K562 (cell line): ENCODE measurements around the gene DDX41. TPM values are rescaled to one million over a fixed set of nuclear protein-coding genes. Genes with fewer than 3 reads are reported as not detected.

Experiments used
- ATF7 ChIP-seq: fragments of 450-650 bp; IDR thresholded peaks from 2 replicates; pipeline ENCODE4 v1.7.1; 2014; ENCODE audit warnings: mild to moderate bottlenecking, moderate library complexity
- FOXM1 ChIP-seq, 2 experiments: fragments of 450-650 bp in 1 of 2; sonication (generic) in 1 of 2; formaldehyde crosslinking in 1 of 2; IDR thresholded peaks; 2 replicates each; pipeline versions ENCODE4 v1.6.1 to v1.9.0; 2017 to 2022; ENCODE audit warnings: low read depth in 2 of 2, mild to moderate bottlenecking in 2 of 2, missing genetic modification reagents in 1 of 2, moderate library complexity in 1 of 2
- GTF2E2 ChIP-seq: fragments of 200-800 bp; sonication (Bioruptor generic); IDR thresholded peaks from 2 replicates; pipeline ENCODE4 v1.6.1; 2016; ENCODE audit warnings: missing genetic modification characterization, missing compliant biosample characterization
- PHB2 ChIP-seq: fragments of 450-650 bp; IDR thresholded peaks from 2 replicates; pipeline ENCODE4 v1.6.1; 2017; ENCODE audit warnings: low read depth
- SMARCE1 ChIP-seq: fragments of 450-650 bp; IDR thresholded peaks from 2 replicates; pipeline ENCODE4 v1.7.1; 2016; ENCODE audit warnings: mild to moderate bottlenecking
- SRF ChIP-seq, 2 experiments: fragments of 250-450, 450-650 bp in 1 of 2; sonication (Bioruptor Pico) in 1 of 2; sonication (generic) in 1 of 2; formaldehyde crosslinking; IDR thresholded peaks; 2 replicates each; pipeline versions ENCODE4 v1.5.0 to v1.5.1; 2020 to 2022; ENCODE audit warnings: mild to moderate bottlenecking in 1 of 2, missing genetic modification reagents in 1 of 2
- SRSF1 ChIP-seq: fragments of 200-400 bp; formaldehyde crosslinking; IDR thresholded peaks from 2 replicates; pipeline ENCODE4 v1.6.1; 2017; ENCODE audit warnings: mild to moderate bottlenecking, low read depth, low read length, moderate library complexity
- TOE1 ChIP-seq, 2 experiments: fragments of 450-650 bp in 1 of 2; sonication (generic) in 1 of 2; formaldehyde crosslinking in 1 of 2; IDR thresholded peaks; 2 replicates each; pipeline versions ENCODE4 v1.7.1 to v1.8.0; 2016 to 2022; ENCODE audit warnings: borderline replicate concordance in 2 of 2, mild to moderate bottlenecking in 2 of 2, antibody characterized with exemption in 1 of 2, inconsistent platforms in 1 of 2, low read depth in 1 of 2, missing genetic modification reagents in 1 of 2, moderate library complexity in 1 of 2
- ZEB2 ChIP-seq: fragments of 450-650 bp; IDR thresholded peaks from 2 replicates; pipeline ENCODE4 v1.6.1; 2016
- ZKSCAN8 ChIP-seq: fragments of 200-800 bp; sonication (Bioruptor generic); IDR thresholded peaks from 2 replicates; pipeline ENCODE4 v1.6.1; 2016; ENCODE audit warnings: missing genetic modification characterization, missing compliant biosample characterization
- ZMIZ1 ChIP-seq, 2 experiments: fragments of 150-350 bp in 1 of 2; IDR thresholded peaks; 2 replicates each; pipeline ENCODE4 v1.6.1; 2012 to 2016; ENCODE audit warnings: low read depth in 2 of 2, low read length in 2 of 2, mild to moderate bottlenecking in 1 of 2, moderate library complexity in 1 of 2
- ZNF140 ChIP-seq: fragments of 250-450 bp; sonication (Bioruptor Pico); IDR thresholded peaks from 2 replicates; pipeline ENCODE4 v1.8.0; 2021; ENCODE audit warnings: moderate library complexity, mild to moderate bottlenecking, inconsistent platforms
- polyA plus RNA-seq, 8 experiments: library from polyadenylated mRNA; depleted of rRNA in 4 of 8; stranded (reverse) in 5 of 8; unstranded in 3 of 8; fragments of >200 nt; fragmentation: Nextera tagmentation in 2 of 8; fragmentation: Illumina TruSeq in 1 of 8; extraction: Ambion mirVana in 2 of 8; extraction: Trizol in 1 of 8; gene quantifications; 2 replicates each; pipeline versions ENCODE4 v1.2.1 to v1.2.3, GENCODE V29; 2011 to 2014; ENCODE audit warnings: inconsistent platforms in 1 of 8, missing spikeins in 1 of 8
- total RNA-seq, 7 experiments: library from RNA; depleted of rRNA in 6 of 7; stranded (reverse); fragments of >200 nt in 6 of 7; fragmentation: Illumina TruSeq in 2 of 7; extraction: Trizol in 2 of 7; gene quantifications; 2 replicates each; pipeline versions ENCODE4 v1.2.1 to v1.2.3, GENCODE V29; 2011 to 2021; ENCODE audit warnings: low replicate concordance in 1 of 7
- TF ChIP-seq, protein P1 (sequence below), 2 experiments: fragments of 450-650 bp; IDR thresholded peaks; 2 replicates each; pipeline ENCODE4 v1.6.1; 2016; ENCODE audit warnings: mild to moderate bottlenecking in 2 of 2, borderline replicate concordance in 1 of 2, low read depth in 1 of 2, moderate library complexity in 1 of 2

DDX41 gene
- total and polyA plus RNA-seq, 9 of the 15 experiments (the other 6 are each of a cell fraction or from before 2014, with no cell fraction given) = 38.2 to 284 (median 116) TPM

GRCh38 chr5:177529247-177530203 lies 12.8 kb upstream of the DDX41 start (continued):
- TF ChIP-seq ZMIZ1 (IDR thresholded peaks at IDR 0.05; ENCODE audit: low read depth in 2 of 2, low read length in 2 of 2) = no peak
- TF ChIP-seq, protein P1, sequence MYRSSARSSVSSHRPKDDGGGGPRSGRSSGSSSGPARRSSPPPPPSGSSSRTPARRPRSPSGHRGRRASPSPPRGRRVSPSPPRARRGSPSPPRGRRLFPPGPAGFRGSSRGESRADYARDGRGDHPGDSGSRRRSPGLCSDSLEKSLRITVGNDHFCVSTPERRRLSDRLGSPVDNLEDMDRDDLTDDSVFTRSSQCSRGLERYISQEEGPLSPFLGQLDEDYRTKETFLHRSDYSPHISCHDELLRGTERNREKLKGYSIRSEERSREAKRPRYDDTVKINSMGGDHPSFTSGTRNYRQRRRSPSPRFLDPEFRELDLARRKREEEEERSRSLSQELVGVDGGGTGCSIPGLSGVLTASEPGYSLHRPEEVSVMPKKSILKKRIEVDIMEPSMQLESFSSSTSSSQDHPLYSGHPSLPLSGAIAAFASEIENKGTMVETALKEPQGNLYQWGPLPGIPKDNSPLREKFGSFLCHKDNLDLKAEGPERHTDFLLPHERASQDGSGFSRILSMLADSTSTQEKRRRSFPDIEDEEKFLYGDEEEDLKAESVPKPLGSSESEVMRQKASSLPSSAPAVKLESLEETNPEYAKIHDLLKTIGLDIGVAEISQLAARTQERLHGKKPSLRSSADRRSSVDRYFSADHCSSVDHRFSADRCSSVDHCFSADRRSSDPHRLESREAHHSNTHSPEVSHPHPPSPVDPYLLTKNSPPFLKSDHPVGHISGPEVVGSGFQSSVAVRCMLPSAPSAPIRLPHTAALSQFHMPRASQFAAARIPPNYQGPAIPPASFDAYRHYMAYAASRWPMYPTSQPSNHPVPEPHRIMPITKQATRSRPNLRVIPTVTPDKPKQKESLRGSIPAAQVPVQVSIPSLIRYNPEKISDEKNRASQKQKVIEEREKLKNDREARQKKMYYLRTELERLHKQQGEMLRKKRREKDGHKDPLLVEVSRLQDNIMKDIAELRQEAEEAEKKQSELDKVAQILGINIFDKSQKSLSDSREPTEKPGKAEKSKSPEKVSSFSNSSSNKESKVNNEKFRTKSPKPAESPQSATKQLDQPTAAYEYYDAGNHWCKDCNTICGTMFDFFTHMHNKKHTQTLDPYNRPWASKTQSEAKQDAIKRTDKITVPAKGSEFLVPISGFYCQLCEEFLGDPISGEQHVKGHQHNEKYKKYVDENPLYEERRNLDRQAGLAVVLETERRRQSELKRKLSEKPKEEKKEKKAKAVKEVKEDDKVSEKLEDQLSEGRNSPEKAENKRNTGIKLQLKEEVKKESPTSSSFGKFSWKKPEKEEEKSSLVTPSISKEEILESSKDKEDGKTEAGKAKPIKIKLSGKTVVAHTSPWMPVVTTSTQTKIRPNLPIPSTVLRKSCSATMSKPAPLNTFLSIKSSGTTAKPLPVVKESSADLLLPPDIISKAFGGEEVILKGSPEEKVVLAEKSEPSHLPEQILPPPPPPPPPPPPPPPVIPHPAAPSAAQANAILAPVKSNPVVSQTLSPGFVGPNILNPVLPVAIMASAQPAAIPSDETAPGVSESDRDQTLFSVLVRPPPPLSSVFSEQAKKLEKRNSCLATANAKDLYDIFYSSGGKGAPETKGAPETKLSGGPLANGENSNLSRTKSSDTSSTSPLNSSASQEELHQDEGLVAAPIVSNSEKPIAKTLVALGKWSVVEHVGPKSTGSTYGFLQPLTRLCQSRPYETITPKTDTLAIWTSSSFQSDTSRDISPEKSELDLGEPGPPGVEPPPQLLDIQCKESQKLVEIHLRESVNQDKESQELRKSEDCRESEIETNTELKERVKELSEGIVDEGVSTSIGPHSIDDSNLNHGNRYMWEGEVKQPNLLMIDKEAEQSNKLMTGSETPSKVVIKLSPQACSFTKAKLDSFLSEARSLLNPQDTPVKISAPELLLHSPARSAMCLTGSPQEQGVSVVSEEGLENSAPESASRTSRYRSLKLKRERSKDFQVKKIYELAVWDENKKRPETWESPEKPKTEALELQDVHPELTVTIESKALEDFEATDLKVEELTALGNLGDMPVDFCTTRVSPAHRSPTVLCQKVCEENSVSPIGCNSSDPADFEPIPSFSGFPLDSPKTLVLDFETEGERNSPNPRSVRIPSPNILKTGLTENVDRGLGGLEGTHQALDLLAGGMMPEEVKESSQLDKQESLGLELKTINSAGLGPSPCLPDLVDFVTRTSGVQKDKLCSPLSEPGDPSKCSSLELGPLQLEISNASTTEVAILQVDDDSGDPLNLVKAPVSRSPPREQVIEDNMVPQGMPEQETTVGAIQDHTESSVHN (IDR thresholded peaks at IDR 0.05; ENCODE audit: borderline replicate concordance in 1 of 2, low read depth in 1 of 2) = no peak
- TF ChIP-seq ZNF140 (CRISPR knock-in tag) = no peak
- peak; percentile 72; the same call in 1 of the 2 replicates for TF ChIP-seq ZEB2
- 0 out of 2 replicates have a peak, but pooled peaks have one; percentile 23 for TF ChIP-seq ATF7
- no peak for TF ChIP-seq SRSF1
- TF ChIP-seq GTF2E2 = no peak
- 0 out of 4 replicates have a peak, but pooled peaks of 1 of the 2 experiments have one; percentile 24 for TF ChIP-seq SRF (CRISPR knock-in tag; IDR thresholded peaks at IDR 0.05)
- TF ChIP-seq PHB2 = peak; percentile 54; the same call in 1 of the 2 replicates
- TF ChIP-seq TOE1 (IDR thresholded peaks at IDR 0.05; ENCODE audit: borderline replicate concordance) = no peak
- no peak for TF ChIP-seq TOE1 (CRISPR knock-in tag; IDR thresholded peaks at IDR 0.05; ENCODE audit: borderline replicate concordance, low read depth)
- peak; percentile 58; the same call in 1 of the 2 replicates for TF ChIP-seq SMARCE1
- TF ChIP-seq FOXM1 (IDR thresholded peaks at IDR 0.05; ENCODE audit: low read depth) = peak; percentile 54; the same call in 1 of the 2 replicates
- no peak for TF ChIP-seq FOXM1 (CRISPR knock-in tag; IDR thresholded peaks at IDR 0.05; ENCODE audit: low read depth)
- peak; percentile 86; the same call in 1 of the 2 replicates for TF ChIP-seq ZKSCAN8 (CRISPR knock-in tag)
